ENCODE measurements around the gene HDLBP. TPM values are rescaled to one million over a fixed set of nuclear protein-coding genes. Genes with fewer than 3 reads are reported as not detected.
"Not testable (repeated sequence)": the region's sequence is repeated elsewhere in the genome, so short reads cannot be mapped to it uniquely, and the experiment has no call there.

Gene HDLBP
- total RNA-seq, 2 donors from 2014 or later = 274 to 287 TPM

GRCh38 chr2:241286348-241287090 lies 29.0 kb downstream of the HDLBP start:
- H3K27ac ChIP-seq = no peak overlapping the region
- peak; percentile 16 for DNase-seq (ENCODE audit: low spot score)
- no peaks in the 10 kb centered on the region for H3K36me3 ChIP-seq
- no peaks in the 10 kb centered on the region for H3K9me3 ChIP-seq
- peaks cover 0 to 27% of the 10 kb centered on the region in 2 donors for H3K4me1 ChIP-seq
- H3K27me3 ChIP-seq = no peaks in the 10 kb centered on the region
- no peak overlapping the region for H3K4me3 ChIP-seq
- no peak for TF ChIP-seq CTCF (IDR thresholded peaks at IDR 0.05)

GRCh38 chr2:241285596-241285995 lies 29.9 kb downstream of the HDLBP start:
- Histone ChIP-seq H3K4me3 (no peak overlapping the region), H3K9me3 (no peaks in the 10 kb centered on the region), H3K36me3 (no peaks in the 10 kb centered on the region), H3K27ac (no peak overlapping the region), H3K4me1 (peaks cover 0 to 27% of the 10 kb centered on the region in 2 donors), H3K27me3 (no peaks in the 10 kb centered on the region)
- DNase-seq (ENCODE audit: low spot score) = no peak
- TF ChIP-seq CTCF (IDR thresholded peaks at IDR 0.05) = no peak

DNA sequence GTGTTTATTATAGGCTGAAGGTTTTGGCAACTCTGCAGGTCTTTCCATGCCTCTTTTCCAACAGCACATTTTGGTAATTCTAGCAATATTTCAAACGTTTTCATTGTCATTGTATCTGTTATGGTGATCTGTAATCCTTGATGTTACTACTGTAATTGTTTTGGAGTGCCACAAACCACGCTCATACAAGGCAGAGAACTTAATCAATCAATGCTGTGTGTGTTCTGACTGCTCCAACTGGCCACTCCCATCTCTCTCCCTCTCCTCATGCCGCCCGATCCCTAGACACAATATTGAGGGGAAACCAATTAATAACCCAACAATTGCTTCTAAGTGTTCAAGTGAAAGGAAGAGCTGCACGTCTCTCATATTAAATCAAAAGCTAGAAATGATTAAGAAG lies 32.9 kb downstream of the HDLBP start:
- H3K27ac ChIP-seq = no peak overlapping the region
- no peak overlapping the region for H3K4me3 ChIP-seq
- no peaks in the 10 kb centered on the region for H3K27me3 ChIP-seq
- TF ChIP-seq CTCF (IDR thresholded peaks at IDR 0.05) = no peak
- DNase-seq (ENCODE audit: low spot score) = peak; percentile 1
- no peaks in the 10 kb centered on the region for H3K4me1 ChIP-seq
- no peaks in the 10 kb centered on the region for H3K36me3 ChIP-seq
- H3K9me3 ChIP-seq = no peaks in the 10 kb centered on the region

- Histone ChIP-seq H3K27ac (no peak overlapping the region), H3K4me3 (no peak overlapping the region), H3K9me3 (no peaks in the 10 kb centered on the region), H3K4me1 (no peaks in the 10 kb centered on the region), H3K36me3 (no peaks in the 10 kb centered on the region), H3K27me3 (no peaks in the 10 kb centered on the region)
- TF ChIP-seq CTCF (IDR thresholded peaks at IDR 0.05) = no peak
- no peak for DNase-seq (ENCODE audit: low spot score)
These were observed 35.2 kb downstream of the HDLBP start for GRCh38 chr2:241280291-241280690.

DNA sequence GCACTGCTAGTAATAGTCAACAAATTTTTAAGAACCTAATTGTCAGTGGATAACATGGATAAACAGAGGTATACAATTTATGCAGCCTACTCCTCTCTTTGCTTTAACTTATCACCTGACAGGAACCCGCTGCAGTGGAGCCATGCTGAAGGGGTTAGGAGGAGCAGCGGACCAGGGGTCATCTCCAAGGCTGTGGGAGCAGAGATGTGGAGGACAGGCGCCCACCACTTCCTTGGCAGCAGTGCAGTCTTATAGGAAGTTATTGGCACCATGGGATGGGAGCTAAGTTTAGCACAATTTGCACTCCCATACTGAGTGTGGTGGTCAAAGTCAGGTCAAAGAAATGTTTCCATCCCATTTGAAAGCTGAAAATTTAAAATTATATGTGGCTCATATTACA lies 35.6 kb downstream of the HDLBP start:
- TF ChIP-seq CTCF (IDR thresholded peaks at IDR 0.05) = no peak
- no peaks in the 10 kb centered on the region for H3K4me1 ChIP-seq
- H3K4me3 ChIP-seq = no peak overlapping the region
- no peak overlapping the region for H3K27ac ChIP-seq
- no peaks in the 10 kb centered on the region for H3K9me3 ChIP-seq
- no peaks in the 10 kb centered on the region for H3K27me3 ChIP-seq
- no peaks in the 10 kb centered on the region for H3K36me3 ChIP-seq
- peak; percentile 21 for DNase-seq (ENCODE audit: low spot score)

- no peaks in the 10 kb centered on the region for H3K4me1 ChIP-seq
- H3K36me3 ChIP-seq = no peaks in the 10 kb centered on the region
- H3K27me3 ChIP-seq = no peaks in the 10 kb centered on the region
- H3K4me3 ChIP-seq = no peak overlapping the region
- DNase-seq (ENCODE audit: low spot score) = peak; percentile 56
- no peak for TF ChIP-seq CTCF (IDR thresholded peaks at IDR 0.05)
- no peak overlapping the region for H3K27ac ChIP-seq
- no peaks in the 10 kb centered on the region for H3K9me3 ChIP-seq
These were observed 36.1 kb downstream of the HDLBP start for GRCh38 chr2:241279413-241279812.

DNA sequence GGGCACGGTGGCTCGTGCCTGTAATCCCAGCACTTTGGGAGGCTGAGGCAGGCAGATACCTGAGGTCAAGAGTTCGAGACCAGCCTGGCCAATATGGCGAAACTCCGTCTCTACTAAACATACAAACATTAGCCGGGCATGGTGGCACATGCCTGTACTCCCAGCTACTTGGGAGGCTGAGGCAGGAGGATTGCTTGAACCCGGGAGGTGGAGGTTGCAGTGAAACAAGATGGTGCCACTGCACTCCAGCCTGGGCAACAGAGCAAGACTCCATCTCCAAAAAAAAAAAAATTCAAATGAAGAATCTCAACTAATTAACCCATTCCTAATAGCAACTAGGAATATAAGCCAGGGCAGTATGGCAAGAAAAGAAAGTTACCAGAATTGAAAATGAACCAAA lies 37.2 kb downstream of the HDLBP start:
- peak; percentile 47 for DNase-seq (ENCODE audit: low spot score)

More for the DNA sequence above, 37.2 kb downstream of the HDLBP start:
- not testable (repeated sequence) for H3K4me3 ChIP-seq, H3K4me1 ChIP-seq, H3K27ac ChIP-seq, H3K36me3 ChIP-seq, H3K9me3 ChIP-seq, H3K27me3 ChIP-seq
